ENCODE measurements around the gene ZNF729.
"Not testable (repeated sequence)": the region's sequence is repeated elsewhere in the genome, so short reads cannot be mapped to it uniquely, and the experiment has no call there.

ZNF729 gene

DNA sequence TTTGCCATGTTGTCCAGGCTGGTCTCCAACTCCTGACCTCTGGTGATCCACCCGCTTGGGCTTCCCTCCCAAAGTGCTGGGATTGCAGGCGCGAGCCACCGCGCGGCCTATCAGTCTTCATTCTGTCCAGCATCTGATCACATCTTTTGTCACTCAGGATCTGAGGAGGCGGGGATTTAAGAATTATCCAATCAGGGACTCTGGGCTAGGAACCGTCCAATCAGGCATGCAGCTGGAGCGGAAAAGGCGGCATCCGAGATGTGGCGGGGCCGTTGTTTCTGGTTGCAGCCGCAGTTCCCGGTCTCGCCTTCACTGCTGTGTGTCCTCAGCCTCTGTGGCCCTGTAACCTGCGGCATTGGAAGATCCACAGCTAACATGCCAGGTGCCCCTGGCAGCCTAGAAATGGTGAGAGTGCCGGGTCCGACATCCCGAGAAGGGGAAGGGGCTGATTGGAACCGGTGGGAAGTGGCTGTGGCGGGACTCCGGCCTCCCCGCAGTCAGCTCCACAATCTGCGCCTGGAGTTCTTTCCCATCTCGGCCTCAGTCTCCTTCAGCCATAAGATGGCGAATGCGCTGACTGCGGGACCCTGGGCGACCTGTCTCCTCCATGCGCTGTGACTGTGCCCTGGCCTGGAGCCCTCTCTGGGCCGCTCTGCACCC lies at the start of gene ZNF729:
ZNF729 (plus strand) TSS at position 291 of the 660 bp plus-strand sequence; CDS start at position 376, 85 bp downstream.
- peak; percentile 4 for DNase-seq

DNA sequence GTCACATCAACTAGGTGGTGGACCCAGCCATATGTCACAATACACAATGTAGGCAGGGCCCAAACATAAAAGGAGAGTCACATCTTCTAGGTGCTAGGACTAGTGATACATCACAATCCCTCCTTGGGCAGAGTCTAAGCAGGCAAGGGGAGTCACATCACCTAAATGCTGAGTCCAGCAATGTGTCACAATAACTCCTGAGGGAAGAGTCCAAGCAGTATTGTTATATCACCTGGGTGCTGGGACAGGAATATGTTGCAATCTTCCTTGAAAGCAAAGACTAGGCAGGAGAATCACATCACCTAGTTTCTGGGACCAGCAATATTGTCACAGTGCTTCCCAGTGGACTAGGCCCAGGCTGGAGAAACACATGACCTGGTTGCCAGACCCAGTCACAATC lies 29.4 kb upstream of the ZNF729 start:
- no peak for DNase-seq

DNA sequence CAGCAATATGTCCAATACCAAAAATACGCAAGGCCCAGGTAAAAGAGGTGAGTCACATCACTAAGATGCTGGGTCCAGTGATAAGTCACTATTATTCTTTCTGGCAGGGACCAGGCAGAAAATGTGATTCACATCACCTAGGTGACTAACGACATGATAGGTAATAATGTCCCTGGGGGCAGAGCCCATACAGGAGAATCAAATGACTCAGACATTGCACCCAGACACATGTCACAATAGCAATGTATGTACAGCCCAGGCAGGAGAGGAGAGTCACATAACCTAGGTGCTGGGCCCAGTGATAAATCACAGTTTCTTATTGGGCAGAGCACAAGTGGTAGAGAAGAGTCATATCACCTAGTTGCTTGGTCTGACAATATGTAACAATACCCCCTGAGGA lies 28.9 kb upstream of the ZNF729 start:
- DNase-seq: no peak

DNA sequence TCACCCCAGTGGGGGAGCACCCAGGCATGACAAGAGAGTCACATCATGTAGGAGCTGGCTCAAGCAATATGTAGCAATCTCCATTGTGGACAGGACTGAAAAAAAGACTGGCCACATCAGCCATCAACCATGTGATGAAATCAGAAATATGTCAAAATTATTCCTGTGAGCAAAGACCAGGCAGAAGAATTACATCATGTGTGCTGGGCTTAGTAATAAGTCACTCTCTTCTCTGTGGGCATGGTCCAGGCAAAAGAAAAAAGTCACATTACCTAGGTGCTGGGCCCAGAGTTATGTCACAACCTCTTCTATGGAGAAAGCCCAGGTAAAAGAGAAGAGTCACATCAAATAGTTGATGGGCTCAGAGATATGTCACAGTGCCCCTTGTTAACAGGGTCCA lies 28.3 kb upstream of the ZNF729 start:
- DNase-seq: no peak

DNA sequence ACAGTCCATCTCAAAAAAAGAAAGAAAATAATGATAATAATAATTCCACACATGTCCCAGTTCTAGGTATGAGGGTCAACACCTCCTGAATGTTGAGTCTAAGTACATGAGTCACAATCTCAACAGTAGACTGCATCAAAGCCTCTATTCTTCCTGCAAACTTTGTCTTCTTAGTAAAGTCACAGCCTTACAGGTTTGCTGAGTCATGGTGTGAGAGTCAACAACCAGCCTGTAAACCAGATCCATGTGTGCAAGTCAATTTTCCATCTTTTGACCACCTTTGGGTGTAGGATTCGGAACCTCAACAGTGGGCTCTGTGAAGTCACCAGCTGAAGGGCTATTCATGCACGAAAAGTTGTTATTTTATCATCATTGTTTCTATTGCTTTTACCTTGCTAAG lies 25.7 kb upstream of the ZNF729 start:
- no peak for DNase-seq

DNA sequence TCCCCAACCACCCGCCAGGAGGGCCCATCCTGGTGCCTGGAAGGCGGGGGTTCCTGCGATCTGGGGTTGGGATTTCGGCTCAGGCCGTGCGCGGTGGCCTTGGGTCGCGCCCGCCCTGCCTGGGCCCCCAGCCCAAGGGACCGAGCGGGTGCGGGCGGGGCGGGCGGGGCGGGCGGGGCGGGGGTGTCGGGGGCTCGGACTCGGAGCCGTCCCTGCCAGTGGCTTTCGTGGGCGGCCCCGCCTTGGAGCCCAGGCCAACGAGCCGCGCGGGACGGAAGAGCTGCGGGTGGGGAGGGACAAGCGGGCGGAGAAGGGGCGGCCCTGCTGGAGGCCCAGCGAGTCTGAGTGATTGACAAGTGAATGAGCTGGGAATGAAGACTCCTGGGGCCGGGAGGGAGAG lies 24.6 kb upstream of the ZNF729 start:
- no peak for DNase-seq

DNA sequence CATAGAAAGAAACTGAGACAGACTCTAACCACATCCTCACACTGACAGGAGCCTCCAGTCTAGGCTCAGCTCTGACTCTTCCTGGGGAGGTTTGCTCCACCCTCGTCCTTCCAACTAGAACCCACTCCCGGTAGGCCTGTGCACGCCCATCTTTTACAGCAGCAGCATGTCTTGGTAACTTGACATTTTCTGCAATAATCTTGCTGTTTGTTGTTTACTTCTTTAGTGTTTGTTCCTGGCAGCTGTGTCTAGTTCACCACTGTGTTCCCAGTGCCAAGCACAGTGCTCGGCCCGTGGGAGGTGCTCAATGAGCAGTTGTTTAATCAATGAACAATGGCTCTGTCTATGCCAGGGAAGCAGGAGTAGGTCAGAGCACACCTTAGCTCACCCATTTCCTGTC lies 23.1 kb upstream of the ZNF729 start:
- no peak for DNase-seq

DNA sequence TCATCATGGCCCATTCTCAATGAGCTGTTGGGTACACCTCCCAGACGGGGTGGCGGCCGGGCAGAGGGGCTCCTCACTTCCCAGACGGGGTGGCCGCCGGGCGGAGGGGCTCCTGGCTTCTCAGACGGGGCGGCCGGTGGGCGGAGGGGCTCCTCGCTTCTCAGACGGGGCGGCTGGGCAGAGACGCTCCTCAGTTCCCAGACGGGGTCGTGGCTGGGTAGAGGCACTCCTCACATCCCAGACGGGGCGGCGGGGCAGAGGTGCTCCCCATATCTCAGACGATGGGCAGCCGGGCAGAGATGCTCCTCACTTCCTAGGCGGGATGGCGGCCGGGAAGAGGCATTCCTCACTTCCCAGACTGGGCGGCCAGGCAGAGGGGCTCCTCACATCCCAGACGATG lies 35.3 kb downstream of the ZNF729 start:
- not testable (repeated sequence) for DNase-seq

DNA sequence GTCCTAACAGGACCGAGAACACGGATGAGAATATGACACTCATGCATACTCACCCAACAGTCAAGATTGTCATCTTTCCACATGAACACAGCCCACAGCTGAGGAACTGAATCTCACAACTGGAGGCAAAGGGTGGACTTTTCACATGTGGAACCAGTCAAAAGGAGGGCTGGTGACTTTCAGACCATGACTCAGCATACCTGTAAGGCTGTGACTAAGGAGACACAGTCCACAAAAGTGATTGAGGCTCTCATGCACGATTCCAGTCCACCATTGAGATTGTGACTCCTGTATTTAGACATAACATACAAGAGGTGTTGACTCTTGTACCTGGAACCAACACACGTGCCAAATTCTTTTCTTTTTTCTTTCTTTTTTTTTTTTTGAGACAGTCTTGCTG lies 40.0 kb downstream of the ZNF729 start:
- DNase-seq: no peak

DNA sequence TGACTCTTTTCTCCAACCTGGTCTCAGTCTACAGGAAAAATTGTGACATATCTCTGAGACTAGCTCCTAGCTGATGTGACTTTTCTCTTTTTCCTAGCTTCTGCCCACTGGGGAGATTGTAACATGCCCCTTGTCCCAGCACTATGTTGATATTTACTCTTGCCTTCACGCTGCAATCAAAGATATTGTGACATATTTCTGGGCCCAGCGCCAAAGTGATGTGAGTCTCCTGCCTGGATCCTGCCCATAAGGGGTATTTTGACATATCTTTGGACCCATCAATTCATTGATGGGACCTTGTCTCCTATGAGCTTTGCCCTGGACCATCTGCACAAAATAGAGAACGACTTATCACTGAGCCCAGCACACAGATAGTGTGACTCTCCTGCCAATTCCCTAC lies 41.1 kb downstream of the ZNF729 start:
- no peak for DNase-seq

DNA sequence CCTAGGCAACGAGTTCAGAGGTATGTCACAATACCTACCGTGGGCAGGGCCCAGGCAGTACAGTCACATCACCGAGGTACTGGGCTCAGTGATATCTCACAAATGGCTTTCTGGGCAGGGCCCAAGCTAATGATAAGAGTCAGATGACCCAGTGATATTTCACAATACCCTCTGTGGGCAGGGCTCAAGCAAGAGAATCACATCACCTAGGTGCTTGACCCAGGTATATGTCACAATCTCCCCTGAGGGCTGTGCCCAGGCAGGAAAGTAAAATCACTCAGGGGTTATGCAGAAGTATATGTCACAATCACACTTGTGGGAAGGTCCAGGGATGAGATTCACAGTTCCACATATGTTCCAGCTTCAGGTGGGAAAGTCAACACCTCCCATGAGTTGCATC lies 45.3 kb downstream of the ZNF729 start:
- no peak for DNase-seq

DNA sequence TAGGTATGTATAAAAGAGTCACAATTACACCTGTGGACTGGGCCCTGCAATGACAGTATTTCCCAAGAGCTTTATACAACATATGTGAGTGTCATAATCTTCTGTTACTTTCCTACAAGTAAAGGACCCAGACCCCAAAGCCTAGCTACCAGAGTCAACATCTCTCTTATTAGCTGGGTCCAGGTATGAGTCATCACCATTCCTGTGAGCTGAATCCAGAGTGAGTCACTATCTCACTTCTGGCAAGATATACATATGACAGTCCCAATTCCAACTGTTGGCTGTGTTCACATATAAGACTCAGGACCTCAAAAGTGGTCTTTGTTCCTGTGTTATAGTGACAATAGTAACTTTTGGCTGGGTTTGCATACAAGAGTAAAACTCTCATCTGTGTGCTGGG lies 46.7 kb downstream of the ZNF729 start:
- DNase-seq: no peak

DNA sequence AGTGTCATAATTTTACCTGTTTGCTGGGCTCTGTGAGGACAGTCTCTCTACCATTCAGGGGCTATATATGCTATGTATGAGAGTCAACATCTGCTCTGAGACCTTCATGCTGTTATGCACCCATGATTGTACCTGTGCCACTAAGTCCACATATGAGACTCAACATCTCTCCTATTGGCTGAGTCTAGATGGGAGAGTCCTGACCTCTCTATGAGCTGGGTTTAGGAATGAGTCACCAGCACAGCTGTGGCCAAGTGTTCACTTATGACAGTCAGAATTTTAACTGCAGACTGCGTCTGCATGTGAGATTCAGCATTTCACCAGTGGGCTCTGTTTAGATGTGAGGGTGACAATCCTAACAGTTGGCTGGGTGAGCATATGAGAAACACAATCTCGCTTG lies 49.5 kb downstream of the ZNF729 start:
- no peak for DNase-seq

DNA sequence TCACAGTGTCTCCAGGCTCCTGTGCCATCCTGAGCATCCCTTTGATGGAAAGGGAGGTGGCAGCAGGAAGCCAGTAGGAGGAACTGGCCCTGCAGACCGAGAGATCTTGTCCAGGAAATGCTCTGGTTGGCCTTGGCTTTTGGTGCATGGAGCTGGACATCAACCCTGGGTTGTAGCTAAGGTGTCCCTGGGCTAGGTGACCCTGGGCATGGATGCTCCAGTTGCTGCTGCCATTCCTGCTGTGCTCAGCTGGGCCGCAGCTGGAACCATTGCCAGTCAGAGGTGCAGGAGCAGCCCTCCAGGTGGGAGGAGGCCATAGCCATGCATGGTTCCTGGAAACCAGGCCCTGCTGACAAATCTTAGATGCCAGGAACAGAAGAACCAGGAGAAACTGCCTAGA lies 68.4 kb downstream of the ZNF729 start:
- no peak for DNase-seq

All from DMS 273 treated with DMSO at 0.1 percent for 48 hours (cell line).